GM23338 (cell line): ENCODE measurements around the gene C12orf42. TPM values are rescaled to one million over a fixed set of nuclear protein-coding genes. Genes with fewer than 3 reads are reported as not detected.

ENCODE experiments used
- ATAC-seq: fragments of 200-7000 bp; cut with Tn5 transposase; 3 replicates; pipeline ENCODE4 v1.9.1; 2020
- DNase-seq: peaks from one replicate; pipeline ENCODE4 v3.0.0-alpha.2; 2015; ENCODE audit warnings: low spot score
- H2AFZ ChIP-seq: fragments of 200-600 bp; sonication (generic); 2 replicates; pipeline ENCODE4 v1.8.0; 2016; ENCODE audit warnings: antibody characterized with exemption, mild to moderate bottlenecking, moderate library complexity
- H3F3A ChIP-seq: fragments of 200-600 bp; sonication (generic); replicated peaks from 2 replicates; pipeline ENCODE4 v1.8.0; 2017; ENCODE audit warnings: antibody characterized with exemption, mixed run types, low read depth
- H3K27ac ChIP-seq: fragments of 200-600 bp; sonication (generic); 2 replicates; pipeline ENCODE4 v1.6.1; 2016; ENCODE audit warnings: low read depth
- H3K27me3 ChIP-seq: fragments of 200-600 bp; sonication (generic); 2 replicates; pipeline ENCODE4 v1.8.0; 2016; ENCODE audit warnings: mild to moderate bottlenecking, mixed run types, moderate library complexity; ENCODE audit not compliant: insufficient read depth
- H3K36me3 ChIP-seq: fragments of 200-600 bp; sonication (generic); 2 replicates; pipeline ENCODE4 v1.8.0; 2016; ENCODE audit warnings: mild to moderate bottlenecking; ENCODE audit not compliant: insufficient read depth
- H3K4me1 ChIP-seq: fragments of 200-600 bp; sonication (generic); 2 replicates; pipeline ENCODE4 v1.8.0; 2016; ENCODE audit warnings: mild to moderate bottlenecking, moderate library complexity; ENCODE audit not compliant: insufficient read depth
- H3K4me2 ChIP-seq: fragments of 200-600 bp; sonication (generic); 2 replicates; pipeline ENCODE4 v1.7.1; 2017; ENCODE audit warnings: mixed run types
- H3K4me3 ChIP-seq: fragments of 200-600 bp; sonication (generic); 2 replicates; pipeline ENCODE4 v1.6.1; 2016; ENCODE audit warnings: mixed run types
- H3K79me2 ChIP-seq: fragments of 200-600 bp; sonication (generic); replicated peaks from 2 replicates; pipeline ENCODE4 v1.8.0; 2017; ENCODE audit warnings: mild to moderate bottlenecking; ENCODE audit not compliant: insufficient read depth
- H3K9me2 ChIP-seq: fragments of 200-600 bp; sonication (generic); 2 replicates; pipeline ENCODE4 v1.8.0; 2017; ENCODE audit not compliant: insufficient read depth
- H4K20me1 ChIP-seq: fragments of 200-600 bp; sonication (generic); replicated peaks from 2 replicates; pipeline ENCODE4 v1.8.0; 2017; ENCODE audit warnings: mild to moderate bottlenecking; ENCODE audit not compliant: insufficient read depth
- H3K27ac Mint-ChIP-seq: 2 replicates; pipeline ENCODE4 v1.8.0; 2020; ENCODE audit warnings: inconsistent platforms, mild to moderate bottlenecking, moderate library complexity, mixed read lengths
- H3K27me3 Mint-ChIP-seq: 3 replicates; pipeline ENCODE4 v1.8.0; 2022; ENCODE audit warnings: low read depth, mild to moderate bottlenecking, moderate library complexity, mixed read lengths, inconsistent platforms; ENCODE audit not compliant: insufficient read depth, poor library complexity
- H3K36me3 Mint-ChIP-seq: 3 replicates; pipeline ENCODE4 v1.8.0; 2021; ENCODE audit warnings: low read depth, mild to moderate bottlenecking, inconsistent platforms, moderate library complexity, mixed read lengths
- H3K4me1 Mint-ChIP-seq: 3 replicates; pipeline ENCODE4 v1.8.0; 2020; ENCODE audit warnings: mild to moderate bottlenecking, inconsistent platforms, mixed read lengths
- H3K4me3 Mint-ChIP-seq: 3 replicates; pipeline ENCODE4 v1.8.0; 2021; ENCODE audit warnings: moderate library complexity, mild to moderate bottlenecking, inconsistent platforms, mixed read lengths
- H3K9me3 Mint-ChIP-seq: 3 replicates; pipeline ENCODE4 v1.8.0; 2020; ENCODE audit warnings: moderate library complexity, mild to moderate bottlenecking, inconsistent platforms, mixed read lengths
- CREB1 ChIP-seq: fragments of 250-450 bp; sonication (Bioruptor Pico); IDR thresholded peaks from 2 replicates; pipeline ENCODE4 v1.5.0; 2020; ENCODE audit warnings: low read depth, mild to moderate bottlenecking, moderate library complexity
- EZH2 ChIP-seq: fragments of 200-600 bp; sonication (generic); IDR thresholded peaks from one replicate; pipeline ENCODE4 v1.8.0; 2017; ENCODE audit warnings: antibody characterized with exemption, mild to moderate bottlenecking, low read depth; ENCODE audit not compliant: unreplicated experiment
- EZH2phosphoT487 ChIP-seq: fragments of 200-600 bp; sonication (generic); IDR thresholded peaks from one replicate; pipeline ENCODE4 v1.8.1; 2018; ENCODE audit warnings: antibody characterized with exemption; ENCODE audit not compliant: unreplicated experiment
- NANOG ChIP-seq: IDR thresholded peaks from 2 replicates; pipeline ENCODE4 v1.6.1; 2016; ENCODE audit warnings: antibody characterized with exemption, borderline replicate concordance
- ZNF114 ChIP-seq: fragments of 250-450 bp; sonication (Bioruptor Pico); IDR thresholded peaks from 2 replicates; pipeline ENCODE4 v1.5.0; 2020; ENCODE audit warnings: mild to moderate bottlenecking, moderate library complexity
- polyA plus RNA-seq: library from polyadenylated mRNA; unstranded; fragments of >200 nt; fragmentation: Nextera tagmentation; extraction: Ambion mirVana; gene quantifications from 2 replicates; pipeline ENCODE4 v1.2.1, GENCODE V29; 2016
- total RNA-seq: library from RNA; depleted of rRNA; stranded (reverse); fragments of >200 nt; shearing (Covaris generic); gene quantifications from 2 replicates; pipeline ENCODE4 v1.2.3, GENCODE V29; 2014
- TF ChIP-seq, protein P1 (sequence below): fragments of 250-450 bp; sonication (Bioruptor Pico); IDR thresholded peaks from 2 replicates; pipeline ENCODE4 v1.5.0; 2020; ENCODE audit warnings: mild to moderate bottlenecking, moderate library complexity

The C12orf42 gene
- total and polyA plus RNA-seq, 2 experiments from 2014 or later, result 0.45 TPM; not detected in 1

DNA sequence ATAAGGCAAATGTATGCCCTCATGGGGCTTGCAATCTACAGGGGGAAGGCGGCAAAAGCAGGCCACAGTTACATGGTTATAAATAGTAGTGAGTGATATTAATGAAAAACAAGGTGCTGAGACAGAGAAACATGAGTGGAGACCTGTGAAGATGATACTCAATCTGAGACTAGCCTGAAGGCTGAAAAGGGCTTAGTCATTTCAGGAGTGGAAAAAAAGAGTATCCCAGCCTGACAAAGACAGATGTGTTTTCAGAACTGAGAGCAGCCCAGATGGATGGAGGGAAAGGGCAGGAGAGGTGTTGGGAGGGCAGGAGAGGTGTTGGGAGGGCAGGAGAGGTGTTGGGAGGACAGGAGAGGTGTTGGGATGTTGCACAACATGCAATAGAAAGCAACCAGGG is 181.9 kb downstream of the C12orf42 start (continued):
- TF ChIP-seq, protein P1, sequence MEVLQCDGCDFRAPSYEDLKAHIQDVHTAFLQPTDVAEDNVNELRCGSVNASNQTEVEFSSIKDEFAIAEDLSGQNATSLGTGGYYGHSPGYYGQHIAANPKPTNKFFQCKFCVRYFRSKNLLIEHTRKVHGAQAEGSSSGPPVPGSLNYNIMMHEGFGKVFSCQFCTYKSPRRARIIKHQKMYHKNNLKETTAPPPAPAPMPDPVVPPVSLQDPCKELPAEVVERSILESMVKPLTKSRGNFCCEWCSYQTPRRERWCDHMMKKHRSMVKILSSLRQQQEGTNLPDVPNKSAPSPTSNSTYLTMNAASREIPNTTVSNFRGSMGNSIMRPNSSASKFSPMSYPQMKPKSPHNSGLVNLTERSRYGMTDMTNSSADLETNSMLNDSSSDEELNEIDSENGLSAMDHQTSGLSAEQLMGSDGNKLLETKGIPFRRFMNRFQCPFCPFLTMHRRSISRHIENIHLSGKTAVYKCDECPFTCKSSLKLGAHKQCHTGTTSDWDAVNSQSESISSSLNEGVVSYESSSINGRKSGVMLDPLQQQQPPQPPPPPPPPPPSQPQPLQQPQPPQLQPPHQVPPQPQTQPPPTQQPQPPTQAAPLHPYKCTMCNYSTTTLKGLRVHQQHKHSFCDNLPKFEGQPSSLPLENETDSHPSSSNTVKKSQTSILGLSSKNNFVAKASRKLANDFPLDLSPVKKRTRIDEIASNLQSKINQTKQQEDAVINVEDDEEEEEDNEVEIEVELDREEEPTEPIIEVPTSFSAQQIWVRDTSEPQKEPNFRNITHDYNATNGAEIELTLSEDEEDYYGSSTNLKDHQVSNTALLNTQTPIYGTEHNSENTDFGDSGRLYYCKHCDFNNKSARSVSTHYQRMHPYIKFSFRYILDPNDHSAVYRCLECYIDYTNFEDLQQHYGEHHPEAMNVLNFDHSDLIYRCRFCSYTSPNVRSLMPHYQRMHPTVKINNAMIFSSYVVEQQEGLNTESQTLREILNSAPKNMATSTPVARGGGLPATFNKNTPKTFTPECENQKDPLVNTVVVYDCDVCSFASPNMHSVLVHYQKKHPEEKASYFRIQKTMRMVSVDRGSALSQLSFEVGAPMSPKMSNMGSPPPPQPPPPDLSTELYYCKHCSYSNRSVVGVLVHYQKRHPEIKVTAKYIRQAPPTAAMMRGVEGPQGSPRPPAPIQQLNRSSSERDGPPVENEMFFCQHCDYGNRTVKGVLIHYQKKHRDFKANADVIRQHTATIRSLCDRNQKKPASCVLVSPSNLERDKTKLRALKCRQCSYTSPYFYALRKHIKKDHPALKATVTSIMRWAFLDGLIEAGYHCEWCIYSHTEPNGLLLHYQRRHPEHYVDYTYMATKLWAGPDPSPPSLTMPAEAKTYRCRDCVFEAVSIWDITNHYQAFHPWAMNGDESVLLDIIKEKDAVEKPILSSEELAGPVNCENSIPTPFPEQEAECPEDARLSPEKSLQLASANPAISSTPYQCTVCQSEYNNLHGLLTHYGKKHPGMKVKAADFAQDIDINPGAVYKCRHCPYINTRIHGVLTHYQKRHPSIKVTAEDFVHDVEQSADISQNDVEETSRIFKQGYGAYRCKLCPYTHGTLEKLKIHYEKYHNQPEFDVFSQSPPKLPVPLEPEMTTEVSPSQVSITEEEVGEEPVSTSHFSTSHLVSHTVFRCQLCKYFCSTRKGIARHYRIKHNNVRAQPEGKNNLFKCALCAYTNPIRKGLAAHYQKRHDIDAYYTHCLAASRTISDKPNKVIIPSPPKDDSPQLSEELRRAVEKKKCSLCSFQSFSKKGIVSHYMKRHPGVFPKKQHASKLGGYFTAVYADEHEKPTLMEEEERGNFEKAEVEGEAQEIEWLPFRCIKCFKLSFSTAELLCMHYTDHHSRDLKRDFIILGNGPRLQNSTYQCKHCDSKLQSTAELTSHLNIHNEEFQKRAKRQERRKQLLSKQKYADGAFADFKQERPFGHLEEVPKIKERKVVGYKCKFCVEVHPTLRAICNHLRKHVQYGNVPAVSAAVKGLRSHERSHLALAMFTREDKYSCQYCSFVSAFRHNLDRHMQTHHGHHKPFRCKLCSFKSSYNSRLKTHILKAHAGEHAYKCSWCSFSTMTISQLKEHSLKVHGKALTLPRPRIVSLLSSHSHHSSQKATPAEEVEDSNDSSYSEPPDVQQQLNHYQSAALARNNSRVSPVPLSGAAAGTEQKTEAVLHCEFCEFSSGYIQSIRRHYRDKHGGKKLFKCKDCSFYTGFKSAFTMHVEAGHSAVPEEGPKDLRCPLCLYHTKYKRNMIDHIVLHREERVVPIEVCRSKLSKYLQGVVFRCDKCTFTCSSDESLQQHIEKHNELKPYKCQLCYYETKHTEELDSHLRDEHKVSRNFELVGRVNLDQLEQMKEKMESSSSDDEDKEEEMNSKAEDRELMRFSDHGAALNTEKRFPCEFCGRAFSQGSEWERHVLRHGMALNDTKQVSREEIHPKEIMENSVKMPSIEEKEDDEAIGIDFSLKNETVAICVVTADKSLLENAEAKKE (CRISPR knock-in tag), result no peak
- TF ChIP-seq NANOG, result no peak
- TF ChIP-seq EZH2phosphoT487, result no peak
- no peak for TF ChIP-seq CREB1
- no peak for TF ChIP-seq ZNF114

DNA sequence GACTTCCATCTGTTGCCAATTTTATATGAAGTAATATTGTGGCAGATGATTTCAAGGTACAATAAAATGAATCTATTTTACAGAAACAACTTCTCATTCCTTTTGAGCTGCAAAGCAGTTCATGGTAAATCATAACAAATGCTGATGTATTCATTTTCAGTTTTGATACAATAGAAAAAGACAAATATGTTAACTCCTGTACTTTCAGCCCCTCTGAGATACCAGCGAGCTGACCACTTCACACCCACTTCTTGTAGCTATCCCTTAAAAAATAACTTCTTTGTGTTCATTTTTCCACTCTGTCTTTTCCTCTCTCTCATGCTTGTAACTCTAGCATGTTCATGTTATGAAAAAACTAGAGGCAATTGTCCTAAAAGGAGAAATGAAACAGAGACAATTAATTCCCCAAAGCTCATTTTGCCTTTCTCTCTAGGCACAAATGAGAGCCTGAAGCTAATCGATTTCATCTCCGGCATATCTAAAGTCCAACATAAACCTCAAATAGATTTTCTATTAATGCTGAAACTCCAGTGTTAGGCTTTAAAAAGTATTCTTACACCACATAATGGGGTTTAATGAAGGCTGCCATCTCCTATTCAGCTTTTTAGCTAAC is 182.9 kb downstream of the C12orf42 start:
- H3K4me3 ChIP-seq, result no peak overlapping the region
- no peak for DNase-seq
- H3K27me3 ChIP-seq, result no peaks in the 10 kb centered on the region
- no peaks in the 10 kb centered on the region for H3K79me2 ChIP-seq
- H3K27ac ChIP-seq, result no peak overlapping the region
- Mint-ChIP-seq H3K4me3 (no peak overlapping the region), H3K27me3 (no peaks in the 10 kb centered on the region), H3K27ac (no peak overlapping the region), H3K9me3 (no peaks in the 10 kb centered on the region; the same call in 2 of the 3 replicates), H3K36me3 (no peaks in the 10 kb centered on the region), H3K4me1 (no peaks in the 10 kb centered on the region)
- no peaks in the 10 kb centered on the region for H3K36me3 ChIP-seq
- H3K4me2 ChIP-seq, result no peak overlapping the region
- H2AFZ ChIP-seq, result no peak overlapping the region
- no peaks in the 10 kb centered on the region for H3F3A ChIP-seq
- no peaks in the 10 kb centered on the region for H3K4me1 ChIP-seq
- no peaks in the 10 kb centered on the region for H4K20me1 ChIP-seq
- no peak for ATAC-seq
- no peak for TF ChIP-seq EZH2
- no peak for TF ChIP-seq ZNF114
- no peak for TF ChIP-seq EZH2phosphoT487
- H3K9me2 ChIP-seq, result no peaks in the 10 kb centered on the region
